Endothelial cell of umbilical vein (primary cell): ENCODE results near the gene CERS6. TPM values are rescaled to one million over a fixed set of nuclear protein-coding genes. Genes with fewer than 3 reads are reported as not detected.

Experiments used
- BruUV-seq: library from RNA; stranded (reverse); fragments of 400-500 nt; replicated peaks from 2 replicates; lab custom pipeline; 2021; lab: Mats Ljungman, UMichigan
- CTCF ChIA-PET: fragments of 300-600, 350-600 bp; sonication (Branson Sonifier 250); formaldehyde crosslinking; loops from one replicate; lab custom pipeline; 2021; ENCODE audit warnings: antibody characterized with exemption, inconsistent platforms; lab: Charles Lee
- POLR2A ChIA-PET: fragments of 300-600, 350-600 bp; sonication (Branson Sonifier 250); formaldehyde crosslinking; loops from one replicate; lab custom pipeline; 2021; ENCODE audit warnings: antibody characterized with exemption, inconsistent platforms; lab: Charles Lee
- DNase-seq: peaks from one replicate; pipeline ENCODE4 v3.0.0-alpha.2; 2011; ENCODE audit warnings: low read depth, low spot score
- FAIRE-seq: peaks from 2 replicates; lab custom pipeline; 2011; peaks lifted over from hg19 to GRCh38; lab: Jason Lieb, UNC
- H2AFZ ChIP-seq: 2 replicates; pipeline ENCODE4 v1.6.0; 2012; ENCODE audit warnings: low read depth, low read length, control low read depth, inconsistent platforms
- H3K27ac ChIP-seq: 2 replicates; pipeline ENCODE4 v1.5.1; 2011; ENCODE audit warnings: low read depth, mild to moderate bottlenecking, control low read depth, low read length, moderate library complexity; ENCODE audit not compliant: insufficient read depth
- H3K27me3 ChIP-seq, 2 experiments: 2 replicates each; pipeline versions ENCODE4 v1.6.0 to v1.6.1; 2011; ENCODE audit warnings: low read length in 2 of 2, mixed read lengths in 1 of 2; ENCODE audit not compliant: control insufficient read depth in 2 of 2, insufficient read depth in 2 of 2
- H3K36me3 ChIP-seq, 2 experiments: 2 replicates in 1 of 2; 3 replicates in 1 of 2; pipeline ENCODE4 v1.5.1; 2011; ENCODE audit warnings: low read length in 2 of 2, mild to moderate bottlenecking in 1 of 2, moderate library complexity in 1 of 2; ENCODE audit not compliant: control insufficient read depth in 2 of 2, insufficient read depth in 2 of 2; ENCODE audit errors: extremely low read depth in 1 of 2
- H3K4me1 ChIP-seq: 3 replicates; pipeline ENCODE4 v1.5.1; 2011; ENCODE audit warnings: mild to moderate bottlenecking, low read length; ENCODE audit not compliant: control insufficient read depth, insufficient read depth; ENCODE audit errors: extremely low read depth
- H3K4me2 ChIP-seq: 2 replicates; pipeline ENCODE4 v1.6.1; 2011; ENCODE audit warnings: low read length, control low read depth, mixed read lengths; ENCODE audit not compliant: insufficient read depth
- H3K4me3 ChIP-seq, 3 experiments: fragments of 200-600 bp in 1 of 3; sonication (generic), shearing (Covaris generic) in 1 of 3; replicated peaks in 1 of 3; 2 replicates each; pipeline ENCODE4 v1.5.1; 2011 to 2016; ENCODE audit warnings: control low read depth in 3 of 3, low read length in 3 of 3, mild to moderate bottlenecking in 2 of 3, inconsistent platforms in 1 of 3, low read depth in 1 of 3, moderate library complexity in 1 of 3; ENCODE audit not compliant: insufficient read depth in 1 of 3
- H3K79me2 ChIP-seq: 2 replicates; pipeline ENCODE4 v1.6.0; 2012; ENCODE audit warnings: low read length, inconsistent platforms; ENCODE audit not compliant: control insufficient read depth, insufficient read depth
- H3K9ac ChIP-seq: replicated peaks from 2 replicates; pipeline ENCODE3; 2011; ENCODE audit warnings: low read length, control low read depth; ENCODE audit not compliant: insufficient read depth; ENCODE audit errors: extremely low read depth
- H3K9me1 ChIP-seq: replicated peaks from 3 replicates; pipeline ENCODE4 v1.6.0; 2011; ENCODE audit warnings: mild to moderate bottlenecking, low read length; ENCODE audit not compliant: control insufficient read depth, insufficient read depth; ENCODE audit errors: extremely low read depth
- H3K9me3 ChIP-seq: replicated peaks from 2 replicates; pipeline ENCODE4 v1.5.1; 2012; ENCODE audit warnings: low read length, inconsistent platforms; ENCODE audit not compliant: control insufficient read depth, insufficient read depth
- H4K20me1 ChIP-seq: replicated peaks from 2 replicates; pipeline ENCODE3; 2011; ENCODE audit warnings: mild to moderate bottlenecking, low read length; ENCODE audit not compliant: control insufficient read depth, insufficient read depth; ENCODE audit errors: extremely low read depth
- EZH2 ChIP-seq: IDR thresholded peaks from 2 replicates; pipeline ENCODE4 v1.6.1; 2012; ENCODE audit warnings: borderline replicate concordance, low read depth, mild to moderate bottlenecking, moderate library complexity, low read length, inconsistent platforms; ENCODE audit not compliant: severe bottlenecking
- JUN ChIP-seq: IDR thresholded peaks from 2 replicates; pipeline ENCODE4 v1.6.1; 2011; ENCODE audit warnings: borderline replicate concordance, low read depth; ENCODE audit not compliant: insufficient read length, insufficient read depth
- dilution Hi-C: fragments of 300-500 bp; cut with MboI; formaldehyde crosslinking; loops from one replicate; pipeline ENCODE4 v1.15.0; 2019; ENCODE audit warnings: low sequenced_read_pairs; ENCODE audit not compliant: extremely low pct_ligation_motif_present
- intact Hi-C: fragments of 100-400 bp; cut with micrococcal nuclease; formaldehyde crosslinking; loops from one replicate; pipeline ENCODE4 v1.10.0; 2022
- polyA plus RNA-seq, 4 experiments: library from polyadenylated mRNA; depleted of rRNA in 3 of 4; stranded (reverse) in 3 of 4; unstranded in 1 of 4; fragments of >200 nt; gene quantifications; 2 replicates each; pipeline versions ENCODE4 v1.2.1 to v1.2.3, GENCODE V29; 2011 to 2012; ENCODE audit warnings: missing spikeins in 1 of 4
- total RNA-seq: library from RNA; stranded (reverse); gene quantifications from 2 replicates; pipeline ENCODE4 v1.2.3, GENCODE V29; 2021
- TF ChIP-seq, protein P1 (sequence below): IDR thresholded peaks from 2 replicates; pipeline ENCODE4 v1.6.1; 2011; ENCODE audit not compliant: insufficient read depth, insufficient read length

Gene CERS6
- total and polyA plus RNA-seq, 2 donors (not counting 3 experiments of a cell fraction or from before 2014, with no cell fraction given): 2.7 to 11.7 TPM

DNA sequence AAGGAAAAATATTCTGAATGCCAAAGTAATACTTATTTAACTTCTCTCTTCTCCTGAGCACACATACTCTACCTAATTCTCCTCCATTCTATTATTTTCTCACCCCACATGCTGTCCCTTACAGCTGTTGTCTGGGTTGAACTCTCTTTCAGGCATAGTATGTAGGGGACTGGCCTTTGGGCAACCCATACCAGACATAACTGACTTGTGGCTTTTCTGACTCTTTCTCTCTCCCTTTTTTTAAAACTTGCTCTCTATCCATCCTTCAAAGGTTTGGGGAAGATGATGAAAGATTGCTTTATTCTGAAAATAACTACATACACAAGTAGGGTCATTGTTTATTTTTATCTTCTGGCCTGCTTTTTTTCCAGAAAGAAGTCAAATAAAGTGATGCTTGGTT lies 276.4 kb downstream of the CERS6 start:
- no peak overlapping the region for H3K27ac ChIP-seq
- ChIA-PET CTCF (no interaction called here), POLR2A (no interaction called here)
- no peaks in the 10 kb centered on the region for H3K79me2 ChIP-seq
- H3K9ac ChIP-seq: no peak overlapping the region
- TF ChIP-seq EZH2: no peak
- TF ChIP-seq, protein P1, sequence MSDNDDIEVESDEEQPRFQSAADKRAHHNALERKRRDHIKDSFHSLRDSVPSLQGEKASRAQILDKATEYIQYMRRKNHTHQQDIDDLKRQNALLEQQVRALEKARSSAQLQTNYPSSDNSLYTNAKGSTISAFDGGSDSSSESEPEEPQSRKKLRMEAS: no peak
- no peaks in the 10 kb centered on the region for H3K9me3 ChIP-seq
- H3K4me2 ChIP-seq: no peak overlapping the region
- H3K4me3 ChIP-seq: no peak overlapping the region
- no peaks in the 10 kb centered on the region for H4K20me1 ChIP-seq
- BruUV-seq: no TSS peak
- H3K9me1 ChIP-seq: no peaks in the 10 kb centered on the region
- H3K36me3 ChIP-seq: no peaks in the 10 kb centered on the region
- DNase-seq (no peak), FAIRE-seq (no peak)
- no peak overlapping the region for H2AFZ ChIP-seq
- intact Hi-C loops: no loop called here
- dilution Hi-C loops: no loop called here
- no peaks in the 10 kb centered on the region for H3K4me1 ChIP-seq
- no peaks in the 10 kb centered on the region for H3K27me3 ChIP-seq

DNA sequence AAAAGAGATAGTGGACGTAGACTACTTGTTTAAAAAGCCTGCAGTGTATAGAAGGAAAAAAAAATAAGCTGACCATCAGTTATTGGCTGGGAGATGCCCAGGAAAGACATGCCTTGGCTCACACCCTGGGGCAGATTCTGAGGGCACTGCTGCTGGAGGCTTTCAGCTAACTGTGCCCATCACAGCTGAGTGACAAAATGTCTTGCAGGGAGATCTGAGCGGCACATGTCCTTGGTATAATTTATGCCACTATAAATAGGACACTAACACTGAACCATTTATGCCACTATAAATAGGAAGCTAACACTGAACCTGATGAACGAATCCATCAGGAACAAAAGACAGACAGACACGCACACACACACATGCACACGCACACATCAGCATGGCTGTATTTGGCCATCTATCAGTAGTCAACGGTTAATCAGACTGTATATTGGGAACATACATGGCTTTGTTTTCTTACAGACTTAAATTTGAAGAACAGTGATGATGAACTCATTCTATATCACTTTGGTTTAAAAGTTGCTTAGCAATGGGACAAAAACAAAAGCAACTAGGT lies 278.2 kb downstream of the CERS6 start:
- DNase-seq (no peak), FAIRE-seq (no peak)
- Histone ChIP-seq H3K36me3 (no peaks in the 10 kb centered on the region), H3K27ac (no peak overlapping the region), H3K27me3 (no peaks in the 10 kb centered on the region), H3K9ac (no peak overlapping the region), H3K9me1 (no peaks in the 10 kb centered on the region), H3K4me3 (no peak overlapping the region), H3K4me2 (no peak overlapping the region), H3K4me1 (no peaks in the 10 kb centered on the region), H4K20me1 (no peaks in the 10 kb centered on the region), H2AFZ (no peak overlapping the region), H3K79me2 (no peaks in the 10 kb centered on the region), H3K9me3 (no peaks in the 10 kb centered on the region)
- POLR2A ChIA-PET: interaction anchor here (1.1 kb wide), 1 partner anchor 101 kb away, joined by 6 read pairs; no protein-coding TSS in a partner anchor
- no TSS peak for BruUV-seq
- no peak for TF ChIP-seq JUN
- dilution Hi-C loops: no loop called here
- CTCF ChIA-PET: no interaction called here
- intact Hi-C loops: no loop called here
